MM.1S (cell line): ENCODE measurements around the gene RABEPK.

ENCODE experiments used
- CTCF ChIP-seq: fragments of 300-600 bp; sonication (generic); IDR thresholded peaks from 2 replicates; pipeline ENCODE4 v1.5.1; 2016; ENCODE audit warnings: antibody characterized with exemption, low read length, mixed read lengths
- EZH2 ChIP-seq: fragments of 300-600 bp; sonication (generic); optimal IDR thresholded peaks from 2 replicates; pipeline ENCODE3; 2017; ENCODE audit warnings: low read depth, mild to moderate bottlenecking, antibody characterized with exemption, low read length, mixed read lengths

DNA sequence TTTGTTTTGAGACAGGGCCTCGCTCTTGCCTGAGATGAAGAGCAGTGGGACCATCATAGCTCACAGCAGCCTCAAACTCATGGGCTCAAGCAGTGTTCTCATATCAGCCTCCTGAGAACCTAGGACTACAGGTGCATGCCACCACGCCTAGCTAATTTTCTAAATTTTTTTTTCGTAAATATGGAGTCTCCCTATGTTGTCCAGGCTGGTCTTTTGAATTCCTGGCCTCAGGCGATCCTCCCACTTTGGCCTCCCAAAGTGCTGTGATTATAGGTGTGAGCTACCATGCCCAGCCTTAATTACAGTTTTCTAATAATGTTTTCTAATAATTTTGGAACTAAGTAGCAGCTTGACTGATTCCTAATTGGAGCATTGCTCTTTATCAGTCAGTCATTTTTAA lies 76.4 kb downstream of the RABEPK start:
- no peak for TF ChIP-seq EZH2
- no peak for TF ChIP-seq CTCF
